K562 (cell line): ENCODE data around the gene NXF1. TPM values are rescaled to one million over a fixed set of nuclear protein-coding genes. Genes with fewer than 3 reads are reported as not detected.

Source experiments
- ARID2 ChIP-seq: fragments of 450-650 bp; IDR thresholded peaks from 2 replicates; pipeline ENCODE4 v1.6.1; 2017; ENCODE audit warnings: antibody characterized with exemption, mild to moderate bottlenecking
- ATF1 ChIP-seq, 2 experiments: fragments of 450-650 bp in 1 of 2; IDR thresholded peaks; 2 replicates each; pipeline ENCODE4 v1.6.1; 2016; ENCODE audit warnings: missing compliant biosample characterization in 1 of 2, missing genetic modification characterization in 1 of 2
- EP400 ChIP-seq: fragments of 450-650 bp; IDR thresholded peaks from 2 replicates; pipeline ENCODE4 v1.6.1; 2017; ENCODE audit warnings: antibody characterized with exemption, mild to moderate bottlenecking, moderate library complexity
- FOXK2 ChIP-seq, 2 experiments: fragments of 450-650 bp; IDR thresholded peaks in 1 of 2; conservative IDR thresholded peaks in 1 of 2; 2 replicates each; pipeline ENCODE4 v1.6.1; 2016; ENCODE audit warnings: low read depth in 2 of 2, mild to moderate bottlenecking in 1 of 2
- FOXM1 ChIP-seq, 2 experiments: fragments of 450-650 bp in 1 of 2; sonication (generic) in 1 of 2; formaldehyde crosslinking in 1 of 2; IDR thresholded peaks; 2 replicates each; pipeline versions ENCODE4 v1.6.1 to v1.9.0; 2017 to 2022; ENCODE audit warnings: low read depth in 2 of 2, mild to moderate bottlenecking in 2 of 2, missing genetic modification reagents in 1 of 2, moderate library complexity in 1 of 2
- FOXP1 ChIP-seq: sonication (generic); formaldehyde crosslinking; IDR thresholded peaks from 2 replicates; pipeline ENCODE4 v1.8.0; 2022; ENCODE audit warnings: mild to moderate bottlenecking, missing genetic modification reagents
- GATAD2B ChIP-seq: fragments of 450-650 bp; IDR thresholded peaks from 2 replicates; pipeline ENCODE4 v1.6.1; 2017; ENCODE audit warnings: mild to moderate bottlenecking, borderline replicate concordance
- ILK ChIP-seq: fragments of 450-650 bp; IDR thresholded peaks from 2 replicates; pipeline ENCODE4 v1.6.1; 2016; ENCODE audit warnings: missing genetic modification characterization, low read depth, mild to moderate bottlenecking, missing compliant biosample characterization, moderate library complexity, borderline replicate concordance
- KLF16 ChIP-seq: IDR thresholded peaks from 2 replicates; pipeline ENCODE4 v1.6.1; 2016; ENCODE audit warnings: antibody characterized with exemption
- MBD2 ChIP-seq: sonication (generic); IDR thresholded peaks from 2 replicates; pipeline ENCODE4 v1.6.1; 2016; ENCODE audit warnings: low read depth, borderline replicate concordance
- MEF2A ChIP-seq: IDR thresholded peaks from 2 replicates; pipeline ENCODE4 v1.6.1; 2011; ENCODE audit warnings: low read depth, mild to moderate bottlenecking, low read length, moderate library complexity; ENCODE audit not compliant: control insufficient read depth
- NBN ChIP-seq: fragments of 450-650 bp; IDR thresholded peaks from 2 replicates; pipeline ENCODE4 v1.6.1; 2016; ENCODE audit warnings: low read depth, mild to moderate bottlenecking
- POLR2B ChIP-seq: fragments of 450-650 bp; IDR thresholded peaks from 2 replicates; pipeline ENCODE4 v1.6.1; 2018; ENCODE audit warnings: low read depth; ENCODE audit not compliant: partially characterized antibody
- RBM34 ChIP-seq: fragments of 200-400 bp; formaldehyde crosslinking; IDR thresholded peaks from 2 replicates; pipeline ENCODE4 v1.6.1; 2018; ENCODE audit warnings: low read length, borderline replicate concordance; ENCODE audit not compliant: insufficient read depth
- SAP30 ChIP-seq: fragments of 200-600 bp; sonication (generic); IDR thresholded peaks from 2 replicates; pipeline ENCODE4 v1.6.1; 2012; ENCODE audit warnings: borderline replicate concordance, low read depth, mild to moderate bottlenecking, moderate library complexity, low read length, control low read depth, inconsistent platforms; ENCODE audit not compliant: insufficient read depth, poor library complexity, severe bottlenecking
- ZBED1 ChIP-seq: IDR thresholded peaks from 2 replicates; pipeline ENCODE4 v1.6.1; 2014
- ZBTB8A ChIP-seq: fragments of 450-650 bp; IDR thresholded peaks from 2 replicates; pipeline ENCODE4 v1.6.1; 2018; ENCODE audit warnings: mild to moderate bottlenecking, moderate library complexity; ENCODE audit not compliant: partially characterized antibody
- ZNF175 ChIP-seq: fragments of 200-800 bp; sonication (Bioruptor generic); IDR thresholded peaks from 2 replicates; pipeline ENCODE4 v1.6.1; 2016; ENCODE audit warnings: low read depth, mild to moderate bottlenecking, missing genetic modification characterization, missing compliant biosample characterization
- ZNF696 ChIP-seq: fragments of 250-450 bp; sonication (Bioruptor Pico); conservative IDR thresholded peaks from 2 replicates; pipeline ENCODE4 v1.4.0; 2020; ENCODE audit warnings: mild to moderate bottlenecking, moderate library complexity
- polyA plus RNA-seq, 8 experiments: library from polyadenylated mRNA; depleted of rRNA in 4 of 8; stranded (reverse) in 5 of 8; unstranded in 3 of 8; fragments of >200 nt; fragmentation: Nextera tagmentation in 2 of 8; fragmentation: Illumina TruSeq in 1 of 8; extraction: Ambion mirVana in 2 of 8; extraction: Trizol in 1 of 8; gene quantifications; 2 replicates each; pipeline versions ENCODE4 v1.2.1 to v1.2.3, GENCODE V29; 2011 to 2014; ENCODE audit warnings: inconsistent platforms in 1 of 8, missing spikeins in 1 of 8
- total RNA-seq, 7 experiments: library from RNA; depleted of rRNA in 6 of 7; stranded (reverse); fragments of >200 nt in 6 of 7; fragmentation: Illumina TruSeq in 2 of 7; extraction: Trizol in 2 of 7; gene quantifications; 2 replicates each; pipeline versions ENCODE4 v1.2.1 to v1.2.3, GENCODE V29; 2011 to 2021; ENCODE audit warnings: low replicate concordance in 1 of 7
- TF ChIP-seq, protein P1 (sequence below), 2 experiments: fragments of 450-650 bp; IDR thresholded peaks; 2 replicates each; pipeline ENCODE4 v1.6.1; 2016
- TF ChIP-seq, protein P2 (sequence below): sonication (generic); IDR thresholded peaks from 2 replicates; pipeline ENCODE4 v1.6.1; 2016
- TF ChIP-seq, protein P3 (sequence below): sonication (generic); formaldehyde crosslinking; IDR thresholded peaks from 2 replicates; pipeline ENCODE4 v1.8.0; 2022; ENCODE audit warnings: mild to moderate bottlenecking, missing genetic modification reagents
- TF ChIP-seq, protein P4 (sequence below), 2 experiments: fragments of 450-650 bp; conservative IDR thresholded peaks; 2 replicates each; pipeline ENCODE4 v1.6.1; 2017; ENCODE audit warnings: mild to moderate bottlenecking in 2 of 2, moderate library complexity in 2 of 2

The NXF1 gene
- total and polyA plus RNA-seq, 9 of the 15 experiments (the other 6 are each of a cell fraction or from before 2014, with no cell fraction given), result 18.1 to 98.3 (median 35.8) TPM

GRCh38 chr11:62786318-62787004 lies 18.8 kb downstream of the NXF1 start (continued):
- peak; percentile 68 for TF ChIP-seq SAP30
- peak; percentile 64; the same call in 1 of the 2 replicates for TF ChIP-seq KLF16
- TF ChIP-seq, protein P1, sequence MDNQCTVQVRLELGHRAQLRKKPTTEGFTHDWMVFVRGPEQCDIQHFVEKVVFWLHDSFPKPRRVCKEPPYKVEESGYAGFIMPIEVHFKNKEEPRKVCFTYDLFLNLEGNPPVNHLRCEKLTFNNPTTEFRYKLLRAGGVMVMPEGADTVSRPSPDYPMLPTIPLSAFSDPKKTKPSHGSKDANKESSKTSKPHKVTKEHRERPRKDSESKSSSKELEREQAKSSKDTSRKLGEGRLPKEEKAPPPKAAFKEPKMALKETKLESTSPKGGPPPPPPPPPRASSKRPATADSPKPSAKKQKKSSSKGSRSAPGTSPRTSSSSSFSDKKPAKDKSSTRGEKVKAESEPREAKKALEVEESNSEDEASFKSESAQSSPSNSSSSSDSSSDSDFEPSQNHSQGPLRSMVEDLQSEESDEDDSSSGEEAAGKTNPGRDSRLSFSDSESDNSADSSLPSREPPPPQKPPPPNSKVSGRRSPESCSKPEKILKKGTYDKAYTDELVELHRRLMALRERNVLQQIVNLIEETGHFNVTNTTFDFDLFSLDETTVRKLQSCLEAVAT (IDR thresholded peaks at IDR 0.05), result peak in 1 of 2 experiments; percentile 86; a peak in 2 of 4 replicates
- TF ChIP-seq ZNF696 (CRISPR knock-in tag), result no peak
- TF ChIP-seq FOXK2 (conservative IDR thresholded peaks at IDR 0.05 in 1 of 2, IDR thresholded peaks at IDR 0.05 in 1 of 2; ENCODE audit: low read depth in 2 of 2), result no peak
- no peak for TF ChIP-seq EP400
- peak; percentile 50; the same call in 1 of the 2 replicates for TF ChIP-seq GATAD2B
- TF ChIP-seq MBD2, result no peak
- TF ChIP-seq MEF2A, result no peak
- no peak for TF ChIP-seq RBM34
- no peak for TF ChIP-seq ZBTB8A
- TF ChIP-seq, protein P2, sequence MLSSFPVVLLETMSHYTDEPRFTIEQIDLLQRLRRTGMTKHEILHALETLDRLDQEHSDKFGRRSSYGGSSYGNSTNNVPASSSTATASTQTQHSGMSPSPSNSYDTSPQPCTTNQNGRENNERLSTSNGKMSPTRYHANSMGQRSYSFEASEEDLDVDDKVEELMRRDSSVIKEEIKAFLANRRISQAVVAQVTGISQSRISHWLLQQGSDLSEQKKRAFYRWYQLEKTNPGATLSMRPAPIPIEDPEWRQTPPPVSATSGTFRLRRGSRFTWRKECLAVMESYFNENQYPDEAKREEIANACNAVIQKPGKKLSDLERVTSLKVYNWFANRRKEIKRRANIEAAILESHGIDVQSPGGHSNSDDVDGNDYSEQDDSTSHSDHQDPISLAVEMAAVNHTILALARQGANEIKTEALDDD, result no peak
- no peak for TF ChIP-seq POLR2B
- TF ChIP-seq FOXP1 (CRISPR knock-in tag), result no peak
- TF ChIP-seq ATF1 (CRISPR knock-in tag; IDR thresholded peaks at IDR 0.05), result no peak
- TF ChIP-seq ATF1 (tag; IDR thresholded peaks at IDR 0.05), result no peak
- TF ChIP-seq FOXM1 (IDR thresholded peaks at IDR 0.05; ENCODE audit: low read depth), result no peak
- no peak for TF ChIP-seq FOXM1 (CRISPR knock-in tag; IDR thresholded peaks at IDR 0.05; ENCODE audit: low read depth)
- no peak for TF ChIP-seq ZBED1
- TF ChIP-seq, protein P3, sequence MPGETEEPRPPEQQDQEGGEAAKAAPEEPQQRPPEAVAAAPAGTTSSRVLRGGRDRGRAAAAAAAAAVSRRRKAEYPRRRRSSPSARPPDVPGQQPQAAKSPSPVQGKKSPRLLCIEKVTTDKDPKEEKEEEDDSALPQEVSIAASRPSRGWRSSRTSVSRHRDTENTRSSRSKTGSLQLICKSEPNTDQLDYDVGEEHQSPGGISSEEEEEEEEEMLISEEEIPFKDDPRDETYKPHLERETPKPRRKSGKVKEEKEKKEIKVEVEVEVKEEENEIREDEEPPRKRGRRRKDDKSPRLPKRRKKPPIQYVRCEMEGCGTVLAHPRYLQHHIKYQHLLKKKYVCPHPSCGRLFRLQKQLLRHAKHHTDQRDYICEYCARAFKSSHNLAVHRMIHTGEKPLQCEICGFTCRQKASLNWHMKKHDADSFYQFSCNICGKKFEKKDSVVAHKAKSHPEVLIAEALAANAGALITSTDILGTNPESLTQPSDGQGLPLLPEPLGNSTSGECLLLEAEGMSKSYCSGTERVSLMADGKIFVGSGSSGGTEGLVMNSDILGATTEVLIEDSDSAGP (CRISPR knock-in tag), result no peak
- TF ChIP-seq ILK (tag), result no peak
- no peak for TF ChIP-seq ZNF175 (CRISPR knock-in tag)
- TF ChIP-seq, protein P4, sequence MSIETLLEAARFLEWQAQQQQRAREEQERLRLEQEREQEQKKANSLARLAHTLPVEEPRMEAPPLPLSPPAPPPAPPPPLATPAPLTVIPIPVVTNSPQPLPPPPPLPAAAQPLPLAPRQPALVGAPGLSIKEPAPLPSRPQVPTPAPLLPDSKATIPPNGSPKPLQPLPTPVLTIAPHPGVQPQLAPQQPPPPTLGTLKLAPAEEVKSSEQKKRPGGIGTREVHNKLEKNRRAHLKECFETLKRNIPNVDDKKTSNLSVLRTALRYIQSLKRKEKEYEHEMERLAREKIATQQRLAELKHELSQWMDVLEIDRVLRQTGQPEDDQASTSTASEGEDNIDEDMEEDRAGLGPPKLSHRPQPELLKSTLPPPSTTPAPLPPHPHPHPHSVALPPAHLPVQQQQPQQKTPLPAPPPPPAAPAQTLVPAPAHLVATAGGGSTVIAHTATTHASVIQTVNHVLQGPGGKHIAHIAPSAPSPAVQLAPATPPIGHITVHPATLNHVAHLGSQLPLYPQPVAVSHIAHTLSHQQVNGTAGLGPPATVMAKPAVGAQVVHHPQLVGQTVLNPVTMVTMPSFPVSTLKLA (conservative IDR thresholded peaks at IDR 0.05), result no peak; a peak in 1 of 4 replicates
- peak; percentile 59 for TF ChIP-seq NBN
- TF ChIP-seq ARID2, result no peak
